Endothelial cell of umbilical vein (primary cell): ENCODE data around the gene MYL5.

Experiments
- CTCF ChIP-seq, 2 donors: IDR thresholded peaks; 1 replicate in 1 of 2; 2 replicates in 1 of 2; pipeline ENCODE4 v1.5.1; 2011; ENCODE audit warnings: low read length in 2 of 2, mild to moderate bottlenecking in 2 of 2, moderate library complexity in 2 of 2, control low read depth in 1 of 2, inconsistent platforms in 1 of 2, low read depth in 1 of 2; ENCODE audit not compliant: insufficient read depth in 1 of 2; ENCODE audit errors: extremely low read depth in 1 of 2
- EZH2 ChIP-seq: IDR thresholded peaks from 2 replicates; pipeline ENCODE4 v1.6.1; 2012; ENCODE audit warnings: borderline replicate concordance, low read depth, mild to moderate bottlenecking, moderate library complexity, low read length, inconsistent platforms; ENCODE audit not compliant: severe bottlenecking
- POLR2A ChIP-seq: IDR thresholded peaks from 2 replicates; pipeline ENCODE4 v1.6.1; 2012; ENCODE audit warnings: low read depth, mild to moderate bottlenecking, control low read depth, low read length
- POLR2AphosphoS5 ChIP-seq: IDR thresholded peaks from 2 replicates; pipeline ENCODE4 v1.6.1; 2012; ENCODE audit warnings: low read depth, mild to moderate bottlenecking, control low read depth, low read length, moderate library complexity; ENCODE audit not compliant: insufficient read depth

GRCh38 chr4:680928-681645, 6.7 kb downstream of the MYL5 start:
- TF ChIP-seq CTCF (IDR thresholded peaks at IDR 0.05; ENCODE audit: extremely low read depth in 1 of 2, insufficient read depth in 1 of 2, low read depth in 1 of 2, low read length in 2 of 2) (no peak), POLR2A (no peak), POLR2AphosphoS5 (no peak), EZH2 (no peak)
